Measurements from ENCODE around the gene DIP2A.

DNA sequence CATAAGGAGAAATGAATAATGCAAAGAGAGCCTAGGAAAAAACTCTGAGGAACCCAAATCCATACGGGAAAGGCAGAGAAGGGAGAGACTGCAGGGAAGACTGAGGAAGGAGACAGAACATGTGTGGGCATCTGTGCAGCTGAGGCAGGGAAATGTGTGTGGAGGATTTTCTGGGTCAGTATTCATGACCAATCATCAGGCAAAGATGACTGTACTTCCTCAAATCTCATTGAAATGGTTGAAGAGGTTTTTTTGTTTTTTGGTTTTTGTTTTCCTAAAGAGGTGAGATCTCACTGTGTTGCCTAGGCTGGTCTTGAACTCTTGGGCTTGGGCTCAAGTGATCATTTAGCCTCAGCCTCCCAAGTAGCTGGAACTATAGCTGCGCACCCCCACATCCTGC, 15.7 kb downstream of the DIP2A start:
- TF ChIP-seq, protein P1, sequence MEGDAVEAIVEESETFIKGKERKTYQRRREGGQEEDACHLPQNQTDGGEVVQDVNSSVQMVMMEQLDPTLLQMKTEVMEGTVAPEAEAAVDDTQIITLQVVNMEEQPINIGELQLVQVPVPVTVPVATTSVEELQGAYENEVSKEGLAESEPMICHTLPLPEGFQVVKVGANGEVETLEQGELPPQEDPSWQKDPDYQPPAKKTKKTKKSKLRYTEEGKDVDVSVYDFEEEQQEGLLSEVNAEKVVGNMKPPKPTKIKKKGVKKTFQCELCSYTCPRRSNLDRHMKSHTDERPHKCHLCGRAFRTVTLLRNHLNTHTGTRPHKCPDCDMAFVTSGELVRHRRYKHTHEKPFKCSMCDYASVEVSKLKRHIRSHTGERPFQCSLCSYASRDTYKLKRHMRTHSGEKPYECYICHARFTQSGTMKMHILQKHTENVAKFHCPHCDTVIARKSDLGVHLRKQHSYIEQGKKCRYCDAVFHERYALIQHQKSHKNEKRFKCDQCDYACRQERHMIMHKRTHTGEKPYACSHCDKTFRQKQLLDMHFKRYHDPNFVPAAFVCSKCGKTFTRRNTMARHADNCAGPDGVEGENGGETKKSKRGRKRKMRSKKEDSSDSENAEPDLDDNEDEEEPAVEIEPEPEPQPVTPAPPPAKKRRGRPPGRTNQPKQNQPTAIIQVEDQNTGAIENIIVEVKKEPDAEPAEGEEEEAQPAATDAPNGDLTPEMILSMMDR (IDR thresholded peaks at IDR 0.05; ENCODE audit: low read length), result no peak
- TF ChIP-seq EZH2phosphoT487 (IDR thresholded peaks at IDR 0.05; ENCODE audit: low read length), result no peak

Data from MM.1S (cell line).